Karpas-422 (cell line): ENCODE measurements around the gene KRTAP9-7. TPM values are rescaled to one million over a fixed set of nuclear protein-coding genes. Genes with fewer than 3 reads are reported as not detected.
"Not testable (repeated sequence)": the region's sequence is repeated elsewhere in the genome, so short reads cannot be mapped to it uniquely, and the experiment has no call there.

Experiments used
- DNase-seq: peaks from one replicate; pipeline ENCODE4 v3.0.0-alpha.2; 2015
- H2AFZ ChIP-seq: fragments of 200-600 bp; sonication (generic); 2 replicates; pipeline ENCODE4 v1.6.1; 2014; ENCODE audit warnings: antibody characterized with exemption, low read length, mixed read lengths
- H3K27ac ChIP-seq: fragments of 200-600 bp; sonication (generic); 2 replicates; pipeline ENCODE4 v1.5.1; 2014; ENCODE audit warnings: mild to moderate bottlenecking, low read length, moderate library complexity
- H3K27me3 ChIP-seq: fragments of 200-600 bp; sonication (generic); 2 replicates; pipeline ENCODE4 v1.6.1; 2014; ENCODE audit warnings: low read length, mixed read lengths
- H3K36me3 ChIP-seq: fragments of 200-600 bp; sonication (generic); 2 replicates; pipeline ENCODE4 v1.6.1; 2014; ENCODE audit warnings: low read length, mixed read lengths; ENCODE audit not compliant: insufficient read depth
- H3K4me1 ChIP-seq: fragments of 200-600 bp; sonication (generic); 2 replicates; pipeline ENCODE4 v1.6.1; 2014; ENCODE audit warnings: mild to moderate bottlenecking, low read length, mixed read lengths
- H3K4me2 ChIP-seq: fragments of 200-600 bp; sonication (generic); 2 replicates; pipeline ENCODE4 v1.6.1; 2014; ENCODE audit warnings: low read length, low read depth, mild to moderate bottlenecking; ENCODE audit not compliant: poor library complexity, severe bottlenecking
- H3K4me3 ChIP-seq: fragments of 200-600 bp; sonication (generic); 2 replicates; pipeline ENCODE4 v1.5.1; 2014; ENCODE audit warnings: mild to moderate bottlenecking, antibody characterized with exemption, low read length, mixed read lengths
- H3K79me2 ChIP-seq: fragments of 200-600 bp; sonication (generic); 2 replicates; pipeline ENCODE4 v1.6.1; 2014; ENCODE audit warnings: mild to moderate bottlenecking, low read length, mixed read lengths
- H3K9ac ChIP-seq: fragments of 200-600 bp; sonication (generic); 2 replicates; pipeline ENCODE4 v1.6.0; 2014; ENCODE audit warnings: low read length
- H3K9me2 ChIP-seq: fragments of 200-600 bp; sonication (generic), shearing (Covaris generic); replicated peaks from 2 replicates; pipeline ENCODE4 v1.6.0; 2014; ENCODE audit warnings: mild to moderate bottlenecking, low read length, moderate library complexity; ENCODE audit not compliant: insufficient read depth
- H3K9me3 ChIP-seq: fragments of 300-700, 200-600 bp; sonication (generic); 2 replicates; pipeline ENCODE4 v1.6.1; 2014; ENCODE audit warnings: low read length, mixed read lengths
- H4K20me1 ChIP-seq: fragments of 200-600 bp; sonication (generic); 2 replicates; pipeline ENCODE4 v1.6.1; 2014; ENCODE audit warnings: mild to moderate bottlenecking, antibody characterized with exemption, low read length, low read depth; ENCODE audit not compliant: insufficient read depth
- total RNA-seq: library from RNA; depleted of rRNA; stranded (reverse); fragments of >200 nt; shearing (Covaris generic); gene quantifications from 2 replicates; pipeline ENCODE4 v1.2.3, GENCODE V29; 2014; ENCODE audit warnings: low replicate concordance

KRTAP9-7 gene
- total RNA-seq, 1 experiment from 2014 or later, result not detected

- not testable (repeated sequence) for DNase-seq, H3K4me3 ChIP-seq, H4K20me1 ChIP-seq, H3K4me2 ChIP-seq, H3K79me2 ChIP-seq, H3K36me3 ChIP-seq, H3K27ac ChIP-seq, H3K9me3 ChIP-seq, H2AFZ ChIP-seq, H3K9ac ChIP-seq, H3K9me2 ChIP-seq, H3K4me1 ChIP-seq, H3K27me3 ChIP-seq
Measured at GRCh38 chr17:41246995-41247787, 28.3 kb upstream of the KRTAP9-7 start.

- H3K79me2 ChIP-seq, H4K20me1 ChIP-seq, H3K9me3 ChIP-seq, H2AFZ ChIP-seq, H3K9me2 ChIP-seq, H3K9ac ChIP-seq, H3K4me1 ChIP-seq, H3K27me3 ChIP-seq, DNase-seq, H3K4me3 ChIP-seq, H3K36me3 ChIP-seq, H3K27ac ChIP-seq, H3K4me2 ChIP-seq: not testable (repeated sequence)
Measured at GRCh38 chr17:41249637-41250240, 25.8 kb upstream of the KRTAP9-7 start, which contains the start of gene KRTAP9-4. Gene KRTAP9-4 (plus strand): TSS chr17:41249687. CDS start chr17:41249721, 34 bp downstream.

DNA sequence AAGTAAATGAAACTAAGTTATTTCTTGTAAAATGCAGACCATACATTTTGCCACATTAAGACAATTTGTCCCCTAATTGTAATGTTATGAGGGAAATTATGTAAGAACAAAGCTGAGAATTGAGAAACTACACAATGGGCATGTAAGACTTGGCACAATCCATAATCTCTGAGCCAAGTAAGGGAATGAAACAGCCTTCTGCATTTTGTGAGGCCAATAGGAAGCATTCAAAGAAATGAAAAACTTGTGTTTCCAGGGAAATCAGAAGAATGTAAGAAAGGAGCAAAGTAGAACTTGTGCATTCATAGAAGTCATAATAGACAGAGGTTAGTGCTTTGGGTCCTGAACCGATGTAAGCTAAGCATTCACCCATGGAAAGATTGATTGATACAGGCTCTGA, 24.2 kb upstream of the KRTAP9-7 start:
- Histone ChIP-seq H3K27ac (no peak overlapping the region), H3K9me3 (no peaks in the 10 kb centered on the region), H3K4me1 (no peaks in the 10 kb centered on the region), H2AFZ (no peak overlapping the region), H3K36me3 (no peaks in the 10 kb centered on the region), H3K79me2 (no peaks in the 10 kb centered on the region), H3K27me3 (no peaks in the 10 kb centered on the region), H3K4me2 (no peak overlapping the region), H4K20me1 (no peaks in the 10 kb centered on the region), H3K4me3 (no peak overlapping the region), H3K9ac (no peak overlapping the region), H3K9me2 (no peaks in the 10 kb centered on the region)
- no peak for DNase-seq

DNA sequence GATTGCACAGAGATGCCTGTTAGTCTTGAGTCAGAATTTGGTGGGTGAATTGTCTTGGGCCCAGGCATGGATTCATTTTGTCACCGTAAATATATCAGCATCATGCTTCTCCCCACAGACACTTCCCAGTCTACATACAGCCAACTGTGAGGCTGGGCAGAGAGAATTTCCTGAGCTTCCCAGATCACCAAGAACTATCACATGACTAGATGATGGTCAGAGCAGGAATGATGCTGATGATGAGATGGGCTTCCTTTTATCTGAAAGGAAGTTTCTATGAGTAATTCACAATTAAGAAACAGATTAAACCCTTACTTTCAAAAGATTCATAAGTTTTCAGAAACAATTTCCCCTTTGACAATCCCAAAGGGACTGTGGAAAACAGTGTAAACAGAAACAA, 20.6 kb upstream of the KRTAP9-7 start:
- Histone ChIP-seq H4K20me1 (no peaks in the 10 kb centered on the region), H3K4me3 (no peak overlapping the region), H3K9me2 (no peaks in the 10 kb centered on the region), H3K27ac (no peak overlapping the region), H2AFZ (no peak overlapping the region), H3K79me2 (no peaks in the 10 kb centered on the region), H3K9ac (no peak overlapping the region), H3K4me2 (no peak overlapping the region), H3K9me3 (no peaks in the 10 kb centered on the region), H3K4me1 (no peaks in the 10 kb centered on the region), H3K27me3 (0 out of 2 replicates have a peak, but pooled peaks cover 2% of the 10 kb centered on the region), H3K36me3 (no peaks in the 10 kb centered on the region)
- no peak for DNase-seq

DNA sequence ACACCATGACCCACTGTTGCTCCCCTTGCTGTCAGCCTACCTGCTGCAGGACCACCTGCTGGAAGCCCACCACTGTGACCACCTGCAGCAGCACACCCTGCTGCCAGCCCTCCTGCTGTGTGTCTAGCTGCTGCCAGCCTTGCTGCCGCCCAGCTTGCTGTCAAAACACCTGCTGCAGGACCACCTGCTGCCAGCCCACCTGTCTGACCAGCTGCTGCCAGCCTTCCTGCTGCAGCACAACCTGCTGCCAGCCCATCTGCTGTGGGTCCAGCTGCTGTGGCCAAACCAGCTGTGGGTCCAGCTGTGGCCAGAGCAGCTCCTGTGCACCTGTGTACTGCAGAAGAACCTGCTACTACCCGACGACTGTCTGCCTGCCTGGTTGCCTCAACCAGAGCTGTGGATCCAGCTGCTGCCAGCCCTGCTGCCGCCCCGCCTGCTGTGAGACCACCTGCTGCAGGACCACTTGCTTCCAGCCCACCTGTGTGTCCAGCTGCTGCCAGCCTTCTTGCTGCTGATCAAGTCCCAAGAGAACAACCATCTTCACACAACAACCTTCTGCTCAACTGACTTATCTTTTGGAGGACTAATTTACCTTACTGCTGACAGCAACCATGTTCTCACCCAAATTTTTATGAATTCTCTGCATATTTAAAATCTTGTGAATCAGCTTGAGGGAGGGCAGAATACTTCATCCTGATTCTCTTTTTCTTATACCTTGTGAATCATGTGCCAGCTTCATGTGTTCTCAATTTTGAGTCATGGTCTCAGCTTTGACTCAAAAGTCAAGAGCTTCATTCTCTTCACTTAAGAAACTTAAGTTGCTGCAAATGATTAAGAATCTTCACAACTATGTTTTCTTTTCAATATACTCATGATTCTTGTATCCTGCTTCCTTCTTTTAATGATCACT, 19.9 kb upstream of the KRTAP9-7 start, which contains the start of gene KRTAP9-9:
TSS of gene KRTAP9-9 (plus strand) at position 4 of the 910 bp plus-strand sequence.
- not testable (repeated sequence) for H3K27me3 ChIP-seq, DNase-seq, H3K79me2 ChIP-seq, H3K4me3 ChIP-seq, H3K4me1 ChIP-seq, H3K4me2 ChIP-seq, H2AFZ ChIP-seq, H3K9ac ChIP-seq, H3K27ac ChIP-seq, H3K9me3 ChIP-seq, H4K20me1 ChIP-seq, H3K9me2 ChIP-seq, H3K36me3 ChIP-seq

DNA sequence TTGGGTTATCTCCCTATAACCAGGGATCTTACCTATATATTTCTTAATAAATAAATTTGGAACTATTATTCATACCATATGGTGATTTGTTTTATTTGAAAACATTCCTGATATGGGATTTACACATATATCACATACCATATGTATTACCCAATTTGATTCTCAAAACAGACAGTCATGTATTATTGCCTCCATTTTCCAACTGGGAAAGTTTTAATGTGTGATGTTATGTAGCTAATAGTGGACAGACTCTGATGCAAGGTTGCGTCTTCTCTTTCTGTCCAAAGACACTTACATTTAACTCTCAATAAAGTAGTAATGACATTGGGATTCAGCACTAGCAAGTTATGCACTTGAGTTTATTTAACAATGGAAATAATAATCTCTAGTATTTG, 19.2 kb upstream of the KRTAP9-7 start:
- no peaks in the 10 kb centered on the region for H3K9me3 ChIP-seq
- H3K36me3 ChIP-seq, result no peaks in the 10 kb centered on the region
- H3K27ac ChIP-seq, result no peak overlapping the region
- no peak overlapping the region for H3K4me2 ChIP-seq
- H3K9ac ChIP-seq, result no peak overlapping the region
- H2AFZ ChIP-seq, result no peak overlapping the region
- H3K4me3 ChIP-seq, result no peak overlapping the region
- no peaks in the 10 kb centered on the region for H3K4me1 ChIP-seq
- H3K79me2 ChIP-seq, result no peaks in the 10 kb centered on the region
- H4K20me1 ChIP-seq, result no peaks in the 10 kb centered on the region
- no peaks in the 10 kb centered on the region for H3K9me2 ChIP-seq
- DNase-seq, result no peak
- H3K27me3 ChIP-seq, result 0 out of 2 replicates have a peak, but pooled peaks cover 2% of the 10 kb centered on the region

GRCh38 chr17:41258406-41258805, 17.1 kb upstream of the KRTAP9-7 start:
- DNase-seq, result no peak
- H3K27ac ChIP-seq, result no peak overlapping the region
- H4K20me1 ChIP-seq, result no peaks in the 10 kb centered on the region
- H3K4me3 ChIP-seq, result no peak overlapping the region
- 0 out of 2 replicates have a peak, but pooled peaks cover 4% of the 10 kb centered on the region for H3K27me3 ChIP-seq
- H3K9me3 ChIP-seq, result no peaks in the 10 kb centered on the region
- no peaks in the 10 kb centered on the region for H3K36me3 ChIP-seq
- H3K9ac ChIP-seq, result no peak overlapping the region
- H3K79me2 ChIP-seq, result no peaks in the 10 kb centered on the region
- no peaks in the 10 kb centered on the region for H3K4me1 ChIP-seq
- H3K9me2 ChIP-seq, result no peaks in the 10 kb centered on the region
- H3K4me2 ChIP-seq, result no peak overlapping the region
- H2AFZ ChIP-seq, result no peak overlapping the region

- Histone ChIP-seq H3K9me3 (no peaks in the 10 kb centered on the region), H2AFZ (no peak overlapping the region), H3K4me3 (no peak overlapping the region), H3K9ac (no peak overlapping the region), H3K4me1 (no peaks in the 10 kb centered on the region), H4K20me1 (no peaks in the 10 kb centered on the region), H3K27ac (no peak overlapping the region), H3K27me3 (0 out of 2 replicates have a peak, but pooled peaks cover 4% of the 10 kb centered on the region), H3K36me3 (no peaks in the 10 kb centered on the region), H3K4me2 (no peak overlapping the region), H3K79me2 (no peaks in the 10 kb centered on the region), H3K9me2 (no peaks in the 10 kb centered on the region)
- DNase-seq, result no peak
Measured at GRCh38 chr17:41263212-41263611, 12.3 kb upstream of the KRTAP9-7 start.
